K562 (cell line): Measurements from ENCODE around the gene TGFBR1. TPM values are rescaled to one million over a fixed set of nuclear protein-coding genes. Genes with fewer than 3 reads are reported as not detected.

Experiments
- CEBPG ChIP-seq, 3 experiments: fragments of 200-800 bp in 1 of 3; sonication (Bioruptor generic) in 1 of 3; sonication (generic) in 1 of 3; formaldehyde crosslinking in 1 of 3; IDR thresholded peaks in 2 of 3; conservative IDR thresholded peaks in 1 of 3; 2 replicates each; pipeline versions ENCODE4 v1.6.1 to v1.8.0; 2016 to 2022; ENCODE audit warnings: missing compliant biosample characterization in 2 of 3, missing genetic modification characterization in 2 of 3, mild to moderate bottlenecking in 1 of 3, missing genetic modification reagents in 1 of 3
- CHD2 ChIP-seq: IDR thresholded peaks from 2 replicates; pipeline ENCODE4 v1.6.1; 2011; ENCODE audit warnings: low read depth, low read length
- CREB3L1 ChIP-seq: fragments of 450-650 bp; IDR thresholded peaks from 2 replicates; pipeline ENCODE4 v1.6.1; 2014; ENCODE audit warnings: low read depth, mild to moderate bottlenecking, moderate library complexity, borderline replicate concordance
- NBN ChIP-seq: fragments of 450-650 bp; IDR thresholded peaks from 2 replicates; pipeline ENCODE4 v1.6.1; 2016; ENCODE audit warnings: low read depth, mild to moderate bottlenecking
- PRMT5 ChIP-seq: sonication (generic); formaldehyde crosslinking; IDR thresholded peaks from 2 replicates; pipeline ENCODE4 v1.5.0; 2020; ENCODE audit warnings: missing genetic modification reagents
- RAD21 ChIP-seq, 2 experiments: fragments of 250-450 bp in 1 of 2; fragments of 450-650 bp in 1 of 2; sonication (Bioruptor Pico) in 1 of 2; formaldehyde crosslinking in 1 of 2; IDR thresholded peaks in 1 of 2; conservative IDR thresholded peaks in 1 of 2; 2 replicates each; pipeline versions ENCODE4 v1.4.0 to v1.8.0; 2020 to 2022; ENCODE audit warnings: mild to moderate bottlenecking in 2 of 2, moderate library complexity in 1 of 2
- RCOR1 ChIP-seq, 2 experiments: IDR thresholded peaks; 2 replicates each; pipeline ENCODE4 v1.6.1; 2012; ENCODE audit warnings: low read depth in 2 of 2, low read length in 2 of 2, borderline replicate concordance in 1 of 2, improper control_type of control experiment in 1 of 2
- SMARCB1 ChIP-seq: IDR thresholded peaks from 2 replicates; pipeline ENCODE4 v1.6.1; 2011; ENCODE audit warnings: improper control_type of control experiment, low read depth; ENCODE audit not compliant: insufficient read length
- SMARCE1 ChIP-seq: fragments of 450-650 bp; IDR thresholded peaks from 2 replicates; pipeline ENCODE4 v1.7.1; 2016; ENCODE audit warnings: mild to moderate bottlenecking
- ZNF384 ChIP-seq: IDR thresholded peaks from 2 replicates; pipeline ENCODE4 v1.6.1; 2012; ENCODE audit warnings: low read depth, low read length, improper control_type of control experiment
- ZNF408 ChIP-seq: fragments of 250-450 bp; sonication (Bioruptor Pico); IDR thresholded peaks from 2 replicates; pipeline ENCODE4 v1.4.0; 2020; ENCODE audit warnings: low read depth, mild to moderate bottlenecking, moderate library complexity
- ZNF584 ChIP-seq: fragments of 200-800 bp; sonication (Bioruptor generic); IDR thresholded peaks from 2 replicates; pipeline ENCODE4 v1.6.1; 2016; ENCODE audit warnings: low read depth, mild to moderate bottlenecking, missing genetic modification characterization, missing compliant biosample characterization
- ZNF75A ChIP-seq: fragments of 450-650 bp; formaldehyde crosslinking; IDR thresholded peaks from 2 replicates; pipeline ENCODE4 v1.4.0; 2020; ENCODE audit warnings: mild to moderate bottlenecking
- ZSCAN29 ChIP-seq: fragments of 450-650 bp; IDR thresholded peaks from 2 replicates; pipeline ENCODE4 v1.6.1; 2017
- polyA plus RNA-seq, 8 experiments: library from polyadenylated mRNA; depleted of rRNA in 4 of 8; stranded (reverse) in 5 of 8; unstranded in 3 of 8; fragments of >200 nt; fragmentation: Nextera tagmentation in 2 of 8; fragmentation: Illumina TruSeq in 1 of 8; extraction: Ambion mirVana in 2 of 8; extraction: Trizol in 1 of 8; gene quantifications; 2 replicates each; pipeline versions ENCODE4 v1.2.1 to v1.2.3, GENCODE V29; 2011 to 2014; ENCODE audit warnings: inconsistent platforms in 1 of 8, missing spikeins in 1 of 8
- total RNA-seq, 7 experiments: library from RNA; depleted of rRNA in 6 of 7; stranded (reverse); fragments of >200 nt in 6 of 7; fragmentation: Illumina TruSeq in 2 of 7; extraction: Trizol in 2 of 7; gene quantifications; 2 replicates each; pipeline versions ENCODE4 v1.2.1 to v1.2.3, GENCODE V29; 2011 to 2021; ENCODE audit warnings: low replicate concordance in 1 of 7
- TF ChIP-seq, protein P1 (sequence below): fragments of 450-650 bp; IDR thresholded peaks from 2 replicates; pipeline ENCODE4 v1.7.1; 2018; ENCODE audit warnings: mild to moderate bottlenecking, low read depth; ENCODE audit not compliant: partially characterized antibody
- TF ChIP-seq, protein P2 (sequence below), 2 experiments: IDR thresholded peaks; 2 replicates each; pipeline ENCODE4 v1.6.1; 2012; ENCODE audit warnings: improper control_type of control experiment in 2 of 2, low read depth in 2 of 2, low read length in 2 of 2, borderline replicate concordance in 1 of 2
- TF ChIP-seq, protein P3 (sequence below): sonication (generic); formaldehyde crosslinking; IDR thresholded peaks from 2 replicates; pipeline ENCODE4 v1.8.0; 2022; ENCODE audit warnings: mild to moderate bottlenecking, missing genetic modification reagents
- TF ChIP-seq, protein P4 (sequence below): fragments of 250-450 bp; sonication (Bioruptor Pico); IDR thresholded peaks from 2 replicates; pipeline ENCODE4 v1.9.0; 2021; ENCODE audit warnings: mild to moderate bottlenecking, inconsistent platforms

The TGFBR1 gene
- total and polyA plus RNA-seq, 9 of the 15 experiments (the other 6 are each of a cell fraction or from before 2014, with no cell fraction given), result 15.5 to 62.4 (median 42.7) TPM

DNA sequence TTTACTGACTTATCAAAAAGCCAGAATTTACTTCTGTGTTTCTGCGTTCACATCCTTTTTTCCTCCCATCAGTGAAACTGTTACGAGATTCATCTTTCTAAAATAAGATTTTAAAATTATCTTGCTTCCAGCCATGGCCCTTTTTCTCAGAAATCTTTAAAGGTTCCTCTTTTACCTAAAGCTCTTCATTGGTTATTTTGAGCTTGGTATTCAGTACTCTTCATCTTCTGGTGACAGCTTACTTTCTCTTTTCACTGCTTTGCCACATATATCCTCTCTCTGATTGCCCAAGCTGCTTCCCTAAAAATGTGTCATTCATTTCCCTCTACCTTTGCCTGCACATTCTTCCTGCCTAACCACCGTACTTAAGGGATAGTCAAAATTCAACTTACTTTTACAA is 32.3 kb downstream of the TGFBR1 start (continued):
- TF ChIP-seq RCOR1 (IDR thresholded peaks at IDR 0.05; ENCODE audit: borderline replicate concordance in 1 of 2, low read depth in 2 of 2, low read length in 2 of 2) (peak in 1 of 2 experiments; percentile 24; a peak in 1 of 4 replicates), ZNF75A (CRISPR knock-in tag) (no peak), CEBPG (CRISPR knock-in tag; IDR thresholded peaks at IDR 0.05) (no peak), CEBPG (tag; conservative IDR thresholded peaks at IDR 0.05 in 1 of 2, IDR thresholded peaks at IDR 0.05 in 1 of 2) (peak in 1 of 2 experiments; percentile 68; a peak in 3 of 4 replicates), ZSCAN29 (no peak), SMARCE1 (0 out of 2 replicates have a peak, but pooled peaks have one; percentile 47), ZNF384 (no peak), ZNF408 (CRISPR knock-in tag) (no peak), NBN (peak; percentile 51; the same call in 1 of the 2 replicates), ZNF584 (no peak), CHD2 (no peak), PRMT5 (no peak), SMARCB1 (no peak), RAD21 (CRISPR knock-in tag; conservative IDR thresholded peaks at IDR 0.05 in 1 of 2, IDR thresholded peaks at IDR 0.05 in 1 of 2) (peak in 1 of 2 experiments; percentile 26; a peak in 1 of 4 replicates), CREB3L1 (no peak)
- TF ChIP-seq, protein P1, sequence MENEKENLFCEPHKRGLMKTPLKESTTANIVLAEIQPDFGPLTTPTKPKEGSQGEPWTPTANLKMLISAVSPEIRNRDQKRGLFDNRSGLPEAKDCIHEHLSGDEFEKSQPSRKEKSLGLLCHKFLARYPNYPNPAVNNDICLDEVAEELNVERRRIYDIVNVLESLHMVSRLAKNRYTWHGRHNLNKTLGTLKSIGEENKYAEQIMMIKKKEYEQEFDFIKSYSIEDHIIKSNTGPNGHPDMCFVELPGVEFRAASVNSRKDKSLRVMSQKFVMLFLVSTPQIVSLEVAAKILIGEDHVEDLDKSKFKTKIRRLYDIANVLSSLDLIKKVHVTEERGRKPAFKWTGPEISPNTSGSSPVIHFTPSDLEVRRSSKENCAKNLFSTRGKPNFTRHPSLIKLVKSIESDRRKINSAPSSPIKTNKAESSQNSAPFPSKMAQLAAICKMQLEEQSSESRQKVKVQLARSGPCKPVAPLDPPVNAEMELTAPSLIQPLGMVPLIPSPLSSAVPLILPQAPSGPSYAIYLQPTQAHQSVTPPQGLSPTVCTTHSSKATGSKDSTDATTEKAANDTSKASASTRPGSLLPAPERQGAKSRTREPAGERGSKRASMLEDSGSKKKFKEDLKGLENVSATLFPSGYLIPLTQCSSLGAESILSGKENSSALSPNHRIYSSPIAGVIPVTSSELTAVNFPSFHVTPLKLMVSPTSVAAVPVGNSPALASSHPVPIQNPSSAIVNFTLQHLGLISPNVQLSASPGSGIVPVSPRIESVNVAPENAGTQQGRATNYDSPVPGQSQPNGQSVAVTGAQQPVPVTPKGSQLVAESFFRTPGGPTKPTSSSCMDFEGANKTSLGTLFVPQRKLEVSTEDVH, result no peak
- TF ChIP-seq, protein P2, sequence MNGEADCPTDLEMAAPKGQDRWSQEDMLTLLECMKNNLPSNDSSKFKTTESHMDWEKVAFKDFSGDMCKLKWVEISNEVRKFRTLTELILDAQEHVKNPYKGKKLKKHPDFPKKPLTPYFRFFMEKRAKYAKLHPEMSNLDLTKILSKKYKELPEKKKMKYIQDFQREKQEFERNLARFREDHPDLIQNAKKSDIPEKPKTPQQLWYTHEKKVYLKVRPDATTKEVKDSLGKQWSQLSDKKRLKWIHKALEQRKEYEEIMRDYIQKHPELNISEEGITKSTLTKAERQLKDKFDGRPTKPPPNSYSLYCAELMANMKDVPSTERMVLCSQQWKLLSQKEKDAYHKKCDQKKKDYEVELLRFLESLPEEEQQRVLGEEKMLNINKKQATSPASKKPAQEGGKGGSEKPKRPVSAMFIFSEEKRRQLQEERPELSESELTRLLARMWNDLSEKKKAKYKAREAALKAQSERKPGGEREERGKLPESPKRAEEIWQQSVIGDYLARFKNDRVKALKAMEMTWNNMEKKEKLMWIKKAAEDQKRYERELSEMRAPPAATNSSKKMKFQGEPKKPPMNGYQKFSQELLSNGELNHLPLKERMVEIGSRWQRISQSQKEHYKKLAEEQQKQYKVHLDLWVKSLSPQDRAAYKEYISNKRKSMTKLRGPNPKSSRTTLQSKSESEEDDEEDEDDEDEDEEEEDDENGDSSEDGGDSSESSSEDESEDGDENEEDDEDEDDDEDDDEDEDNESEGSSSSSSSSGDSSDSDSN (IDR thresholded peaks at IDR 0.05; ENCODE audit: borderline replicate concordance in 1 of 2, low read depth in 2 of 2, low read length in 2 of 2), result no peak
- TF ChIP-seq, protein P3, sequence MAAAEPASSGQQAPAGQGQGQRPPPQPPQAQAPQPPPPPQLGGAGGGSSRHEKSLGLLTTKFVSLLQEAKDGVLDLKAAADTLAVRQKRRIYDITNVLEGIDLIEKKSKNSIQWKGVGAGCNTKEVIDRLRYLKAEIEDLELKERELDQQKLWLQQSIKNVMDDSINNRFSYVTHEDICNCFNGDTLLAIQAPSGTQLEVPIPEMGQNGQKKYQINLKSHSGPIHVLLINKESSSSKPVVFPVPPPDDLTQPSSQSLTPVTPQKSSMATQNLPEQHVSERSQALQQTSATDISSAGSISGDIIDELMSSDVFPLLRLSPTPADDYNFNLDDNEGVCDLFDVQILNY (CRISPR knock-in tag), result no peak
- TF ChIP-seq, protein P4, sequence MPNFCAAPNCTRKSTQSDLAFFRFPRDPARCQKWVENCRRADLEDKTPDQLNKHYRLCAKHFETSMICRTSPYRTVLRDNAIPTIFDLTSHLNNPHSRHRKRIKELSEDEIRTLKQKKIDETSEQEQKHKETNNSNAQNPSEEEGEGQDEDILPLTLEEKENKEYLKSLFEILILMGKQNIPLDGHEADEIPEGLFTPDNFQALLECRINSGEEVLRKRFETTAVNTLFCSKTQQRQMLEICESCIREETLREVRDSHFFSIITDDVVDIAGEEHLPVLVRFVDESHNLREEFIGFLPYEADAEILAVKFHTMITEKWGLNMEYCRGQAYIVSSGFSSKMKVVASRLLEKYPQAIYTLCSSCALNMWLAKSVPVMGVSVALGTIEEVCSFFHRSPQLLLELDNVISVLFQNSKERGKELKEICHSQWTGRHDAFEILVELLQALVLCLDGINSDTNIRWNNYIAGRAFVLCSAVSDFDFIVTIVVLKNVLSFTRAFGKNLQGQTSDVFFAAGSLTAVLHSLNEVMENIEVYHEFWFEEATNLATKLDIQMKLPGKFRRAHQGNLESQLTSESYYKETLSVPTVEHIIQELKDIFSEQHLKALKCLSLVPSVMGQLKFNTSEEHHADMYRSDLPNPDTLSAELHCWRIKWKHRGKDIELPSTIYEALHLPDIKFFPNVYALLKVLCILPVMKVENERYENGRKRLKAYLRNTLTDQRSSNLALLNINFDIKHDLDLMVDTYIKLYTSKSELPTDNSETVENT (CRISPR knock-in tag), result no peak
